ENCODE results near the gene PKP1.

GRCh38 chr1:201348211-201348566 is 64.9 kb downstream of the PKP1 start:
- TF ChIP-seq CTCF (IDR thresholded peaks at IDR 0.05; ENCODE audit: low read length): peak; percentile 46
- TF ChIP-seq EZH2 (IDR thresholded peaks at IDR 0.05; ENCODE audit: borderline replicate concordance, low read length): no peak
